ENCODE measurements around the gene CNKSR1. TPM values are rescaled to one million over a fixed set of nuclear protein-coding genes. Genes with fewer than 3 reads are reported as not detected.

Gene CNKSR1
- total and polyA plus RNA-seq, 8 donors = 11.3 to 48.5 (median 16.5) TPM

DNA sequence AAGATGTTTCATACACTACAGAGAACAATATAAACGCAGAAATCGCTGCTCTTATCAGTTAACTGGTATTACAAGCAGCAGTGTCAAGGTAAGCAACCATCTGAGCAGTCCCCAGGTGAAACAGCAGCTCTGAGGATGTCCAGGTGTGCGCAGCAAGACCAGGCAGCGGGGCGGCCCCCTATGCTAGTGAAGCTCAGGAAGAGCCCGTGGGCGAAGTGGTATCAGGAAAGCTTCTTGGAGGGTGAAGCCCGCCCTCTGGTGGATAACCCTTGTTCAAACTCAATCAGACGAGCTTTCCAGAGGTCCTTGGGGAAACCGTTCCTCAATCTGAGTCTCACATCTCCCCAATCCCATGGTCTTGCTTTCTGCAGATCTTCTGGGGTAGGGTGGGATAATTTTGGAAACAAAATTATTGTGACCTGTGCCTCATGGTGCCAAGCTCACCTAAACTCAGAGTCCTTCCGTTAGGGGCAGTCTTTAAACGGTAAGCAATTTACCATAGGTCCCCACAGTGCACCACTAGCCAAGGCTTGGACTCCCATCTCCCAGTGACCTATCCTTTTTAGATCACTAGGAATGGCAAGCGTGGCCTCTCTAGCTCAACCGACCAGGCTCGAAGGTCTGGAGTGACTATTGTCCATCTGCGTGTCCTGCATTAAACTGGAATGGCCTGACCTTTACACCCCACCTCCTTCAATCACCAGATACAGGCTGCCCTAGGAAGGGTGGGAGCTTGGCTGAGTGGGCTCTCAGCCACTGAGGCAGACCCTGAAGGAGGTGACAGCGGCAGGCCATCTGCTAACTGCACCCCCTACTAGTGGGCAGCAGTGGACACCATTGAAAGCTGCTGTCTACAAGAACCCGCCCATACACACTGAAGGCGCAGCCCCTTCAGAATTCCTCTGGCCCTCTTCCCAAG is 32.0 kb upstream of the CNKSR1 start:
- intact Hi-C loops (cut with DNase I) = loop anchor here in 2 of 3 donors (5.0 to 10.0 kb wide), 3 partner anchors 38 to 113 kb away; no protein-coding TSS in a partner anchor

DNA sequence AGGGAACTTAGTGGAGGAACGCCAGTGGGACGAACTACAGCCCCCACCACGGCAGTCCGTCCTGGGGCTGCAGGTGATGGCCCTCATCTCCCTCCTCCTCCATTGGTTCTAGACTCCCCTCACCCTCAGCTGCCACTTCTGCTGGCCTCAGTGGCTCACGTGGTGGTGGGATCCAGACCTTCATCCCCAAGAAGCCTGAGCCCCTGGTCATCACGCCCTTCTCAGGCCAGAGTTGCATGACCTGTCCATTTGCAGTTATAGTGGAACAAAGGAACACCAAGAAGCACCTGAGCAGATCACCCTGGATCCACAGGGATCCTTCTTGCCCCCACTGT is 31.4 kb upstream of the CNKSR1 start:
- no peak for TF ChIP-seq CTCF (IDR thresholded peaks at IDR 0.05)
- ATAC-seq = no peak
- Histone ChIP-seq H3K4me3 (no peak overlapping the region), H3K4me1 (no peaks in the 10 kb centered on the region), H3K27ac (no peak overlapping the region), H3K27me3 (no peaks in the 10 kb centered on the region), H3K9me3 (no peaks in the 10 kb centered on the region), H3K36me3 (no peaks in the 10 kb centered on the region)
- intact Hi-C loops (cut with DNase I) = loop anchor here in 2 of 3 donors (5.0 to 10.0 kb wide), 3 partner anchors 39 to 114 kb away; no protein-coding TSS in a partner anchor
- DNase-seq = no peak
- no peak for FAIRE-seq
- WGBS, 2 donors = 31 to 33% methylated on average over 6 of the region's 6 CpGs

More for the DNA sequence above, 32.0 kb upstream of the CNKSR1 start:
- no peaks in the 10 kb centered on the region for H3K36me3 ChIP-seq
- WGBS, 2 donors = 20 to 21% methylated on average over 19 of the region's 19 CpGs
- peak; percentile 51 to 77 (median 70) for TF ChIP-seq CTCF (IDR thresholded peaks at IDR 0.05)
- ATAC-seq (peak; percentile 96 to 100 (median 98)), DNase-seq (peak in 5 of 6 donors; percentile 73 to 85 (median 80)), FAIRE-seq (no peak)
- no peak overlapping the region for H3K4me3 ChIP-seq
- no peaks in the 10 kb centered on the region for H3K9me3 ChIP-seq
- H3K27ac ChIP-seq = no peak overlapping the region
- H3K27me3 ChIP-seq = no peaks in the 10 kb centered on the region
- no peaks in the 10 kb centered on the region for H3K4me1 ChIP-seq

DNA sequence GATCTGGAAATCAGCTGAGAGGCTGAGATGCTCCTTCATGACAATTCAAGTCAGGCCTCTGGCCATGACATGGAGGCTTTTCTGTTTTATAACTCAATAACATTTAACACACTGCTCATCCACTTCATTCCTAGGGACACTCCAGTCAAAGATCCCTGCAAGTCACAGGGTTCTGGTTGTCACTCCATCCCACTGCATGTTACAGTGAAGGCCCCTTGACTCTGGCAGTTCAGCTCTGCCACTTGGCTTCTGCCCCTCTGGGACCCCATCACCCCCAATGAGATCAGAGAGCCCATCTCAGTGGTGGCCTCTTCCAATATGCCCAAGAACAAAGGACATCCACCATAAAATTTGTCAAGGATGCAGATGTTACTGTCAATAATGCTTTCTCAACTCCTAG is 28.4 kb upstream of the CNKSR1 start:
- H3K4me3 ChIP-seq = no peak overlapping the region
- FAIRE-seq (no peak), ATAC-seq (no peak), DNase-seq (no peak)
- H3K9me3 ChIP-seq = no peaks in the 10 kb centered on the region
- H3K27me3 ChIP-seq = no peaks in the 10 kb centered on the region
- no peaks in the 10 kb centered on the region for H3K36me3 ChIP-seq
- no peak for TF ChIP-seq CTCF (IDR thresholded peaks at IDR 0.05)
- intact Hi-C loops (cut with DNase I) = loop anchor here in 2 of 3 donors (5.0 to 10.0 kb wide), 3 partner anchors 42 to 117 kb away; no protein-coding TSS in a partner anchor
- H3K4me1 ChIP-seq = no peaks in the 10 kb centered on the region
- H3K27ac ChIP-seq = no peak overlapping the region

- WGBS, 2 donors = 61 to 62% methylated on average over 5 of the region's 5 CpGs
- no peaks in the 10 kb centered on the region for H3K9me3 ChIP-seq
- H3K4me1 ChIP-seq = no peaks in the 10 kb centered on the region
- H3K36me3 ChIP-seq = no peaks in the 10 kb centered on the region
- FAIRE-seq (no peak), DNase-seq (no peak), ATAC-seq (no peak)
- H3K27ac ChIP-seq = no peak overlapping the region
- intact Hi-C loops (cut with DNase I) = no loop called here
- no peak overlapping the region for H3K4me3 ChIP-seq
- no peak for TF ChIP-seq CTCF (IDR thresholded peaks at IDR 0.05)
- no peaks in the 10 kb centered on the region for H3K27me3 ChIP-seq
Observed at GRCh38 chr1:26153966-26154532, 23.2 kb upstream of the CNKSR1 start.
